KBM-7 (cell line): Measurements from ENCODE around the gene ABCC9.

Experiments
- DNase-seq: peaks from one replicate; pipeline ENCODE4 v3.0.0-alpha.2; 2015
- in situ Hi-C: fragments of 300-500 bp; cut with MboI; formaldehyde crosslinking; loops from 2 replicates; pipeline ENCODE4 v1.14.3; 2020; ENCODE audit warnings: low sequenced_read_pairs, low pct_unique_long_range_greater_than_20kb, mixed read lengths

Gene ABCC9

GRCh38 chr12:21940549-21941505 lies at the start of gene ABCC9:
ABCC9 (minus strand) TSS chr12:21941426; CDS start chr12:21936674, 4,752 bp downstream.
- DNase-seq: no peak
- in situ Hi-C loops: no loop called here

- in situ Hi-C loops: no loop called here
- peak; percentile 10 for DNase-seq
These were observed 48.7 kb upstream of the ABCC9 start for GRCh38 chr12:21989819-21990412.

GRCh38 chr12:21988619-21989018 lies 47.4 kb upstream of the ABCC9 start:
- DNase-seq: no peak
- in situ Hi-C loops: no loop called here

GRCh38 chr12:21987755-21988154 lies 46.5 kb upstream of the ABCC9 start:
- in situ Hi-C loops: no loop called here
- no peak for DNase-seq

GRCh38 chr12:21985155-21985554 lies 43.9 kb upstream of the ABCC9 start:
- no peak for DNase-seq
- in situ Hi-C loops: no loop called here

- in situ Hi-C loops: no loop called here
- no peak for DNase-seq
These were observed 43.1 kb upstream of the ABCC9 start for GRCh38 chr12:21984375-21984774.

GRCh38 chr12:21983095-21983494 lies 41.9 kb upstream of the ABCC9 start:
- in situ Hi-C loops: no loop called here

GRCh38 chr12:21980544-21980943 lies 39.3 kb upstream of the ABCC9 start:
- in situ Hi-C loops: no loop called here
- DNase-seq: no peak

More at GRCh38 chr12:21983095-21983494, 41.9 kb upstream of the ABCC9 start:
- DNase-seq: no peak

GRCh38 chr12:21975293-21975692 lies 34.1 kb upstream of the ABCC9 start:
- in situ Hi-C loops: no loop called here
- DNase-seq: no peak

- in situ Hi-C loops: no loop called here
These were observed 32.0 kb upstream of the ABCC9 start for GRCh38 chr12:21973221-21973620.

GRCh38 chr12:21972055-21972454 lies 30.8 kb upstream of the ABCC9 start:
- no peak for DNase-seq
- in situ Hi-C loops: no loop called here

More at GRCh38 chr12:21973221-21973620, 32.0 kb upstream of the ABCC9 start:
- no peak for DNase-seq

- in situ Hi-C loops: no loop called here
- no peak for DNase-seq
These were observed 30.1 kb upstream of the ABCC9 start for GRCh38 chr12:21971344-21971743.

- DNase-seq: no peak
- in situ Hi-C loops: no loop called here
These were observed 21.6 kb upstream of the ABCC9 start for GRCh38 chr12:21962821-21963220.

- DNase-seq: no peak
- in situ Hi-C loops: no loop called here
These were observed 21.0 kb upstream of the ABCC9 start for GRCh38 chr12:21962236-21962635.

- DNase-seq: no peak
- in situ Hi-C loops: no loop called here
These were observed 9.4 kb upstream of the ABCC9 start for GRCh38 chr12:21950649-21951048.

GRCh38 chr12:21949036-21949435 lies 7.8 kb upstream of the ABCC9 start:
- DNase-seq: no peak
- in situ Hi-C loops: no loop called here

GRCh38 chr12:21946983-21947382 lies 5.8 kb upstream of the ABCC9 start:
- in situ Hi-C loops: no loop called here
- DNase-seq: peak; percentile 8

GRCh38 chr12:21945002-21945401 lies 3.8 kb upstream of the ABCC9 start:
- in situ Hi-C loops: no loop called here
- no peak for DNase-seq

- in situ Hi-C loops: no loop called here
- DNase-seq: no peak
These were observed 1.1 kb upstream of the ABCC9 start for GRCh38 chr12:21942377-21942703.

GRCh38 chr12:21941506-21942376 lies 515 bp upstream of the ABCC9 start:
- no peak for DNase-seq
- in situ Hi-C loops: no loop called here
